GM12878 (cell line): ENCODE measurements around the gene FBXW7.

Source experiments
- CHD4 ChIP-seq: fragments of 200-600 bp; sonication (generic); IDR thresholded peaks from 2 replicates; pipeline ENCODE4 v1.6.1; 2016; ENCODE audit warnings: mild to moderate bottlenecking
- GABPA ChIP-seq: IDR thresholded peaks from 2 replicates; pipeline ENCODE4 v1.6.1; 2014; ENCODE audit warnings: antibody characterized with exemption, low read depth, mild to moderate bottlenecking, inconsistent platforms
- NR2C2 ChIP-seq: IDR thresholded peaks from 2 replicates; pipeline ENCODE4 v1.6.1; 2011; ENCODE audit warnings: borderline replicate concordance, low read depth; ENCODE audit not compliant: control insufficient read depth, insufficient read length
- POLR2AphosphoS5 ChIP-seq: IDR thresholded peaks from 2 replicates; pipeline ENCODE4 v1.6.1; 2011; ENCODE audit warnings: mild to moderate bottlenecking, low read length, inconsistent platforms
- RAD21 ChIP-seq: IDR thresholded peaks from 2 replicates; pipeline ENCODE4 v1.6.1; 2011; ENCODE audit warnings: mild to moderate bottlenecking, low read depth, low read length, moderate library complexity; ENCODE audit not compliant: insufficient read depth
- RAD51 ChIP-seq: fragments of 450-650 bp; IDR thresholded peaks from 2 replicates; pipeline ENCODE4 v1.6.1; 2016; ENCODE audit warnings: moderate library complexity, mild to moderate bottlenecking, inconsistent platforms
- SIX5 ChIP-seq: IDR thresholded peaks from 2 replicates; pipeline ENCODE4 v1.6.1; 2011; ENCODE audit warnings: mild to moderate bottlenecking, low read depth, low read length, moderate library complexity; ENCODE audit not compliant: severe bottlenecking
- TCF7 ChIP-seq: IDR thresholded peaks from 2 replicates; pipeline ENCODE4 v1.6.1; 2014; ENCODE audit warnings: antibody characterized with exemption, borderline replicate concordance
- TF ChIP-seq, protein P1 (sequence below), 3 experiments: IDR thresholded peaks in 2 of 3; conservative IDR thresholded peaks in 1 of 3; 2 replicates each; pipeline ENCODE4 v1.5.1; 2011; ENCODE audit warnings: low read depth in 3 of 3, low read length in 3 of 3, mild to moderate bottlenecking in 3 of 3, control low read depth in 2 of 3, moderate library complexity in 2 of 3, inconsistent platforms in 1 of 3, mixed read lengths in 1 of 3; ENCODE audit not compliant: control insufficient read depth in 2 of 3, insufficient read depth in 1 of 3; ENCODE audit errors: extremely low read depth in 1 of 3
- TF ChIP-seq, protein P2 (sequence below): fragments of 450-650 bp; IDR thresholded peaks from 2 replicates; pipeline ENCODE4 v1.6.1; 2016; ENCODE audit warnings: mild to moderate bottlenecking

DNA sequence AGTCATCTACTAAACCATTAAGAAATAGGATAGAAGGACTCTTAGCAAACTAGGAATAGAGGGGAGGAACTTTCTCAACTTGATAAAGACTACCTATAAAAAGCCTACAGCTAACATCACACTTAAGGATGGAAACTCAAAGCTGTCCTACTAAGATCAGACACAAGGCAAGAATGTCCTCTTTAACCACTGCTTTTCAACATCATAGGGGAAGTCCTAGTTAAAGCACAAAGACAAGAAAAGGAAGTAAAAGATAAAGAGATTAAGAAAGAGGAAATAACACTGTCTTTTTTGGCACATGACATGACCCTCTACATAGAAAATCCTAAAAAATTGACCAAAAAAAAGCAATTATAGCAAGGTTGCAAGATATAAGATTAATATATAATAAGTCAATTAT is 136.6 kb downstream of the FBXW7 start:
- TF ChIP-seq POLR2AphosphoS5 (no peak), NR2C2 (no peak), TCF7 (no peak), CHD4 (no peak), RAD51 (no peak), GABPA (no peak), SIX5 (no peak), RAD21 (no peak)
- TF ChIP-seq, protein P1, sequence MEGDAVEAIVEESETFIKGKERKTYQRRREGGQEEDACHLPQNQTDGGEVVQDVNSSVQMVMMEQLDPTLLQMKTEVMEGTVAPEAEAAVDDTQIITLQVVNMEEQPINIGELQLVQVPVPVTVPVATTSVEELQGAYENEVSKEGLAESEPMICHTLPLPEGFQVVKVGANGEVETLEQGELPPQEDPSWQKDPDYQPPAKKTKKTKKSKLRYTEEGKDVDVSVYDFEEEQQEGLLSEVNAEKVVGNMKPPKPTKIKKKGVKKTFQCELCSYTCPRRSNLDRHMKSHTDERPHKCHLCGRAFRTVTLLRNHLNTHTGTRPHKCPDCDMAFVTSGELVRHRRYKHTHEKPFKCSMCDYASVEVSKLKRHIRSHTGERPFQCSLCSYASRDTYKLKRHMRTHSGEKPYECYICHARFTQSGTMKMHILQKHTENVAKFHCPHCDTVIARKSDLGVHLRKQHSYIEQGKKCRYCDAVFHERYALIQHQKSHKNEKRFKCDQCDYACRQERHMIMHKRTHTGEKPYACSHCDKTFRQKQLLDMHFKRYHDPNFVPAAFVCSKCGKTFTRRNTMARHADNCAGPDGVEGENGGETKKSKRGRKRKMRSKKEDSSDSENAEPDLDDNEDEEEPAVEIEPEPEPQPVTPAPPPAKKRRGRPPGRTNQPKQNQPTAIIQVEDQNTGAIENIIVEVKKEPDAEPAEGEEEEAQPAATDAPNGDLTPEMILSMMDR (IDR thresholded peaks at IDR 0.05 in 2 of 3, conservative IDR thresholded peaks at IDR 0.05 in 1 of 3; ENCODE audit: control insufficient read depth in 2 of 3, extremely low read depth in 1 of 3, insufficient read depth in 1 of 3, low read depth in 3 of 3, low read length in 3 of 3), result no peak
- TF ChIP-seq, protein P2, sequence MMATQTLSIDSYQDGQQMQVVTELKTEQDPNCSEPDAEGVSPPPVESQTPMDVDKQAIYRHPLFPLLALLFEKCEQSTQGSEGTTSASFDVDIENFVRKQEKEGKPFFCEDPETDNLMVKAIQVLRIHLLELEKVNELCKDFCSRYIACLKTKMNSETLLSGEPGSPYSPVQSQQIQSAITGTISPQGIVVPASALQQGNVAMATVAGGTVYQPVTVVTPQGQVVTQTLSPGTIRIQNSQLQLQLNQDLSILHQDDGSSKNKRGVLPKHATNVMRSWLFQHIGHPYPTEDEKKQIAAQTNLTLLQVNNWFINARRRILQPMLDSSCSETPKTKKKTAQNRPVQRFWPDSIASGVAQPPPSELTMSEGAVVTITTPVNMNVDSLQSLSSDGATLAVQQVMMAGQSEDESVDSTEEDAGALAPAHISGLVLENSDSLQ, result no peak
